ENCODE measurements around the gene MLEC.

GRCh38 chr12:120656008-120656407, 30.9 kb upstream of the MLEC start:
- TF ChIP-seq CTCF (IDR thresholded peaks at IDR 0.05 in 2 of 3, conservative IDR thresholded peaks at IDR 0.05 in 1 of 3; ENCODE audit: insufficient read depth in 2 of 3, low read depth in 1 of 3, low read length in 3 of 3) (no peak), ZNF696 (CRISPR knock-in tag; conservative IDR thresholded peaks at IDR 0.05) (no peak), KLF6 (CRISPR knock-in tag; IDR thresholded peaks at IDR 0.05; ENCODE audit: borderline replicate concordance) (no peak), SIN3A (IDR thresholded peaks at IDR 0.05; ENCODE audit: borderline replicate concordance in 2 of 2, control insufficient read depth in 1 of 2, low read depth in 2 of 2, low read length in 2 of 2) (no peak), SMAD3 (CRISPR knock-in tag; conservative IDR thresholded peaks at IDR 0.05) (no peak), ETV6 (IDR thresholded peaks at IDR 0.05; ENCODE audit: borderline replicate concordance in 1 of 2, low read depth in 2 of 2, low read length in 1 of 2) (no peak), ETV6 (CRISPR knock-in tag; IDR thresholded peaks at IDR 0.05; ENCODE audit: borderline replicate concordance) (no peak), BRCA1 (IDR thresholded peaks at IDR 0.05) (no peak), BRCA1 (CRISPR knock-in tag; IDR thresholded peaks at IDR 0.05) (no peak), JUND (IDR thresholded peaks at IDR 0.05; ENCODE audit: borderline replicate concordance, low read depth, low read length) (no peak), JUND (tag; IDR thresholded peaks at IDR 0.05; ENCODE audit: borderline replicate concordance, low read depth, low read length) (no peak), TSHZ1 (CRISPR knock-in tag; IDR thresholded peaks at IDR 0.05) (no peak), MYC (IDR thresholded peaks at IDR 0.05; ENCODE audit: low read depth, low read length) (no peak), MYC (CRISPR knock-in tag; IDR thresholded peaks at IDR 0.05; ENCODE audit: borderline replicate concordance, low read depth) (no peak), HNRNPUL1 (IDR thresholded peaks at IDR 0.05; ENCODE audit: low read length) (no peak)
